ENCODE data around the gene TRIM40. TPM values are rescaled to one million over a fixed set of nuclear protein-coding genes. Genes with fewer than 3 reads are reported as not detected.
"Not testable (repeated sequence)": the region's sequence is repeated elsewhere in the genome, so short reads cannot be mapped to it uniquely, and the experiment has no call there.

The TRIM40 gene
- total and polyA plus RNA-seq, 3 donors from 2014 or later, result 0.19 to 7.5 (median 0.79) TPM

GRCh38 chr6:30113003-30113759 is 22.8 kb upstream of the TRIM40 start, which contains the start of gene TRIM31:
TSS of gene TRIM31 (minus strand) at chr6:30113090. CDS start at chr6:30112805, 285 bp downstream.
- H3K4me1 ChIP-seq, result no peaks in the 10 kb centered on the region
- no peaks in the 10 kb centered on the region for H3K27me3 ChIP-seq
- H3K36me3 ChIP-seq (ENCODE audit: low read depth, missing control alignments), result no peaks in the 10 kb centered on the region
- H3K9me3 ChIP-seq, result no peaks in the 10 kb centered on the region
- 89 to 90% methylated on average over 3 of the region's 3 CpGs for WGBS, 2 donors
- H3K27ac ChIP-seq, result no peak within 1 kb of the TSS
- H3K4me3 ChIP-seq, result no peak within 1 kb of the TSS
- TF ChIP-seq CTCF (IDR thresholded peaks at IDR 0.05) (no peak), POLR2A (IDR thresholded peaks at IDR 0.05) (no peak)
- intact Hi-C loops (cut with DNase I; ENCODE audit: low total_unique reads), result no loop called here
- DNase-seq, result no peak

- no peak overlapping the region for H3K27ac ChIP-seq
- H3K4me3 ChIP-seq, result no peak overlapping the region
- 47 to 75% methylated on average over 1 of the region's 1 CpG for WGBS, 2 donors
- H3K9me3 ChIP-seq, result no peaks in the 10 kb centered on the region
- no peak for TF ChIP-seq CTCF (IDR thresholded peaks at IDR 0.05)
- no peak for TF ChIP-seq POLR2A (IDR thresholded peaks at IDR 0.05)
- H3K4me1 ChIP-seq, result no peaks in the 10 kb centered on the region
- intact Hi-C loops (cut with DNase I; ENCODE audit: low total_unique reads), result no loop called here
- no peaks in the 10 kb centered on the region for H3K27me3 ChIP-seq
- H3K36me3 ChIP-seq (ENCODE audit: low read depth, missing control alignments), result no peaks in the 10 kb centered on the region
- DNase-seq, result no peak
Measured at GRCh38 chr6:30113841-30114240, 22.1 kb upstream of the TRIM40 start.

- Histone ChIP-seq H3K4me3 (no peak overlapping the region), H3K27me3 (no peaks in the 10 kb centered on the region), H3K4me1 (no peaks in the 10 kb centered on the region), H3K27ac (no peak overlapping the region), H3K9me3 (no peaks in the 10 kb centered on the region), H3K36me3 (ENCODE audit: low read depth, missing control alignments) (no peaks in the 10 kb centered on the region)
- no peak for DNase-seq
- WGBS, 2 donors, result 73 to 80% methylated on average over 6 of the region's 6 CpGs
- TF ChIP-seq POLR2A (IDR thresholded peaks at IDR 0.05) (no peak), CTCF (IDR thresholded peaks at IDR 0.05) (peak in 1 of 3 experiments; percentile 36)
- intact Hi-C loops (cut with DNase I; ENCODE audit: low total_unique reads), result no loop called here
Measured at GRCh38 chr6:30116724-30117123, 19.2 kb upstream of the TRIM40 start.

- DNase-seq; H3K36me3 ChIP-seq (ENCODE audit: low read depth, missing control alignments); H3K4me3 ChIP-seq; H3K4me1 ChIP-seq; H3K9me3 ChIP-seq; H3K27me3 ChIP-seq; intact Hi-C loops (cut with DNase I; ENCODE audit: low total_unique reads); H3K27ac ChIP-seq: not testable (repeated sequence)
- whole genome bisulfite sequencing, 2 donors, result 89 to 95% methylated on average over 5 of the region's 5 CpGs
Measured at GRCh38 chr6:30118691-30119090, 17.2 kb upstream of the TRIM40 start.

GRCh38 chr6:30121446-30122366 is 14.2 kb upstream of the TRIM40 start:
- no peaks in the 10 kb centered on the region for H3K27me3 ChIP-seq
- whole genome bisulfite sequencing, 2 donors, result 71 to 81% methylated on average over 10 of the region's 10 CpGs
- DNase-seq, result no peak

More at GRCh38 chr6:30121446-30122366, 14.2 kb upstream of the TRIM40 start:
- H3K4me1 ChIP-seq, result no peaks in the 10 kb centered on the region
- no peak overlapping the region for H3K27ac ChIP-seq
- TF ChIP-seq CTCF (IDR thresholded peaks at IDR 0.05), result no peak
- no peaks in the 10 kb centered on the region for H3K9me3 ChIP-seq
- H3K36me3 ChIP-seq (ENCODE audit: low read depth, missing control alignments), result no peaks in the 10 kb centered on the region
- intact Hi-C loops (cut with DNase I; ENCODE audit: low total_unique reads), result no loop called here
- H3K4me3 ChIP-seq, result no peak overlapping the region
